SK-N-SH treated with all-trans-retinoic acid at 6 μM for 48 hours (cell line): ENCODE results near the gene ETAA1.

Experiments
- ATAC-seq: fragments of 200-7000 bp; cut with Tn5 transposase; 3 replicates; pipeline ENCODE4 v1.9.1; 2020; ENCODE audit warnings: mild to moderate bottlenecking, moderate library complexity
- ARNTL ChIP-seq: fragments of 450-650 bp; formaldehyde crosslinking; IDR thresholded peaks from 2 replicates; pipeline ENCODE4 v1.5.0; 2020; ENCODE audit warnings: low read depth, mild to moderate bottlenecking, moderate library complexity, borderline replicate concordance
- BACH2 ChIP-seq: fragments of 250-450 bp; sonication (Bioruptor Pico); IDR thresholded peaks from 2 replicates; pipeline ENCODE4 v1.9.0; 2021; ENCODE audit warnings: mild to moderate bottlenecking, borderline replicate concordance
- CREB5 ChIP-seq: fragments of 250-450 bp; sonication (Bioruptor Pico); IDR thresholded peaks from 2 replicates; pipeline ENCODE4 v1.5.1; 2020; ENCODE audit warnings: low read depth, mild to moderate bottlenecking, moderate library complexity
- CSDC2 ChIP-seq: fragments of 250-450 bp; sonication (Bioruptor Pico); IDR thresholded peaks from 2 replicates; pipeline ENCODE4 v1.5.0; 2020; ENCODE audit warnings: mild to moderate bottlenecking, moderate library complexity
- ESRRG ChIP-seq: fragments of 250-450 bp; sonication (Bioruptor Pico); IDR thresholded peaks from 2 replicates; pipeline ENCODE4 v1.6.1; 2021; ENCODE audit warnings: mild to moderate bottlenecking
- GLIS3 ChIP-seq: fragments of 250-450 bp; sonication (Bioruptor Pico); IDR thresholded peaks from 2 replicates; pipeline ENCODE4 v1.5.0; 2020; ENCODE audit warnings: mild to moderate bottlenecking, moderate library complexity
- ISL1 ChIP-seq: fragments of 250-450 bp; sonication (Bioruptor Pico); IDR thresholded peaks from 2 replicates; pipeline ENCODE4 v2.1.2; 2022; ENCODE audit warnings: mild to moderate bottlenecking, moderate library complexity
- OSR1 ChIP-seq: fragments of 250-450 bp; sonication (Bioruptor Pico); IDR thresholded peaks from 2 replicates; pipeline ENCODE4 v1.8.0; 2022; ENCODE audit warnings: moderate library complexity, mild to moderate bottlenecking, inconsistent platforms
- PATZ1 ChIP-seq: fragments of 250-450 bp; sonication (Bioruptor Pico); IDR thresholded peaks from 2 replicates; pipeline ENCODE4 v1.8.0; 2020; ENCODE audit warnings: mild to moderate bottlenecking, moderate library complexity, borderline replicate concordance
- POU6F1 ChIP-seq: fragments of 250-450 bp; sonication (Bioruptor Pico); IDR thresholded peaks from 2 replicates; pipeline ENCODE4 v1.8.0; 2021; ENCODE audit warnings: low read depth, mild to moderate bottlenecking, moderate library complexity, borderline replicate concordance
- PPARA ChIP-seq: fragments of 250-450 bp; sonication (Bioruptor Pico); IDR thresholded peaks from 2 replicates; pipeline ENCODE4 v1.5.0; 2020; ENCODE audit warnings: mild to moderate bottlenecking, borderline replicate concordance
- RARB ChIP-seq: fragments of 250-450 bp; sonication (Bioruptor Pico); IDR thresholded peaks from 2 replicates; pipeline ENCODE4 v1.8.0; 2021; ENCODE audit warnings: mild to moderate bottlenecking, moderate library complexity
- SNAI2 ChIP-seq: fragments of 250-450 bp; sonication (Bioruptor Pico); IDR thresholded peaks from 2 replicates; pipeline ENCODE4 v1.5.0; 2020; ENCODE audit warnings: mild to moderate bottlenecking, moderate library complexity
- TCF4 ChIP-seq: fragments of 250-450 bp; sonication (Bioruptor Pico); IDR thresholded peaks from 2 replicates; pipeline ENCODE4 v1.8.0; 2021; ENCODE audit warnings: mild to moderate bottlenecking, moderate library complexity, borderline replicate concordance
- TOX ChIP-seq: fragments of 250-450 bp; sonication (Bioruptor Pico); IDR thresholded peaks from 2 replicates; pipeline ENCODE4 v1.8.0; 2021; ENCODE audit warnings: mild to moderate bottlenecking, moderate library complexity, borderline replicate concordance
- TSHZ2 ChIP-seq: fragments of 250-450 bp; sonication (Bioruptor Pico); IDR thresholded peaks from 2 replicates; pipeline ENCODE4 v1.5.0; 2020; ENCODE audit warnings: mild to moderate bottlenecking, moderate library complexity
- ZC3H10 ChIP-seq: fragments of 250-450 bp; sonication (Bioruptor Pico); IDR thresholded peaks from 2 replicates; pipeline ENCODE4 v1.5.1; 2021; ENCODE audit warnings: mild to moderate bottlenecking, moderate library complexity
- ZFP3 ChIP-seq: fragments of 250-450 bp; sonication (Bioruptor Pico); IDR thresholded peaks from 2 replicates; pipeline ENCODE4 v1.5.0; 2020; ENCODE audit warnings: mild to moderate bottlenecking, moderate library complexity
- ZNF70 ChIP-seq: fragments of 450-650 bp; formaldehyde crosslinking; IDR thresholded peaks from 2 replicates; pipeline ENCODE4 v1.5.0; 2020; ENCODE audit warnings: mild to moderate bottlenecking, moderate library complexity
- ZNF8 ChIP-seq: fragments of 450-650 bp; formaldehyde crosslinking; IDR thresholded peaks from 2 replicates; pipeline ENCODE4 v1.5.0; 2020; ENCODE audit warnings: mild to moderate bottlenecking, moderate library complexity

ETAA1 gene

GRCh38 chr2:67451086-67451832, 54.1 kb downstream of the ETAA1 start:
- ATAC-seq = no peak
- no peak for TF ChIP-seq RARB (CRISPR knock-in tag)
- TF ChIP-seq ESRRG (CRISPR knock-in tag) = no peak
- no peak for TF ChIP-seq ZNF8 (CRISPR knock-in tag)
- no peak for TF ChIP-seq ISL1 (CRISPR knock-in tag)
- TF ChIP-seq SNAI2 (CRISPR knock-in tag) = no peak
- no peak for TF ChIP-seq ZC3H10 (CRISPR knock-in tag)
- TF ChIP-seq PPARA (CRISPR knock-in tag) = no peak
- no peak for TF ChIP-seq TSHZ2 (CRISPR knock-in tag)
- no peak for TF ChIP-seq POU6F1 (CRISPR knock-in tag)
- no peak for TF ChIP-seq ARNTL (CRISPR knock-in tag)

GRCh38 chr2:67453310-67453709, 56.2 kb downstream of the ETAA1 start:
- TF ChIP-seq CREB5 (CRISPR knock-in tag) (no peak), ISL1 (CRISPR knock-in tag) (peak; percentile 35; the same call in 1 of the 2 replicates), ZFP3 (CRISPR knock-in tag) (no peak)
- TF ChIP-seq, all 23 proteins: peak for 1
- ATAC-seq = peak; percentile 56

- ATAC-seq = no peak
- TF ChIP-seq ISL1 (CRISPR knock-in tag) = peak; percentile 85
- no peak for TF ChIP-seq ZFP3 (CRISPR knock-in tag)
These were observed 58.3 kb downstream of the ETAA1 start for GRCh38 chr2:67455219-67456142.

GRCh38 chr2:67456428-67456827, 59.3 kb downstream of the ETAA1 start:
- TF ChIP-seq SNAI2 (CRISPR knock-in tag) = no peak
- TF ChIP-seq CSDC2 (CRISPR knock-in tag) = no peak
- TF ChIP-seq PATZ1 (CRISPR knock-in tag) = no peak
- TF ChIP-seq ARNTL (CRISPR knock-in tag) = no peak
- no peak for TF ChIP-seq ZC3H10 (CRISPR knock-in tag)
- no peak for TF ChIP-seq TSHZ2 (CRISPR knock-in tag)
- no peak for TF ChIP-seq RARB (CRISPR knock-in tag)
- no peak for TF ChIP-seq ISL1 (CRISPR knock-in tag)
- TF ChIP-seq TCF4 (CRISPR knock-in tag) = no peak
- no peak for TF ChIP-seq ZNF8 (CRISPR knock-in tag)
- no peak for TF ChIP-seq BACH2
- no peak for TF ChIP-seq TOX
- no peak for TF ChIP-seq OSR1
- no peak for TF ChIP-seq GLIS3 (CRISPR knock-in tag)
- TF ChIP-seq ZNF70 (CRISPR knock-in tag) = no peak
- TF ChIP-seq ZFP3 (CRISPR knock-in tag) = no peak
- TF ChIP-seq CREB5 (CRISPR knock-in tag) = no peak

More at GRCh38 chr2:67456428-67456827, 59.3 kb downstream of the ETAA1 start:
- no peak for ATAC-seq
